SU-DHL-6 (cell line): ENCODE measurements around the gene TSC2.

Experiments
- CTCF ChIP-seq: fragments of 200-600 bp; sonication (generic); IDR thresholded peaks from one replicate; pipeline ENCODE4 v1.5.1; 2017; ENCODE audit warnings: antibody characterized with exemption, mild to moderate bottlenecking, low read length, moderate library complexity; ENCODE audit not compliant: insufficient read depth, poor library complexity, severe bottlenecking
- EZH2phosphoT487 ChIP-seq: fragments of 200-600 bp; sonication (generic), shearing (Covaris generic); conservative IDR thresholded peaks from 2 replicates; pipeline ENCODE4 v1.6.1; 2018; ENCODE audit warnings: mild to moderate bottlenecking, antibody characterized with exemption, low read length, moderate library complexity, mixed read lengths

GRCh38 chr16:2002406-2003230 lies 45.2 kb upstream of the TSC2 start:
- no peak for TF ChIP-seq CTCF
- no peak for TF ChIP-seq EZH2phosphoT487
